ENCODE data around the gene SORCS2. TPM values are rescaled to one million over a fixed set of nuclear protein-coding genes. Genes with fewer than 3 reads are reported as not detected.

The SORCS2 gene
- total and polyA plus RNA-seq, 2 of the 8 experiments (the other 6 are each of a cell fraction or from before 2014, with no cell fraction given) = 0.36 to 1.8 TPM

DNA sequence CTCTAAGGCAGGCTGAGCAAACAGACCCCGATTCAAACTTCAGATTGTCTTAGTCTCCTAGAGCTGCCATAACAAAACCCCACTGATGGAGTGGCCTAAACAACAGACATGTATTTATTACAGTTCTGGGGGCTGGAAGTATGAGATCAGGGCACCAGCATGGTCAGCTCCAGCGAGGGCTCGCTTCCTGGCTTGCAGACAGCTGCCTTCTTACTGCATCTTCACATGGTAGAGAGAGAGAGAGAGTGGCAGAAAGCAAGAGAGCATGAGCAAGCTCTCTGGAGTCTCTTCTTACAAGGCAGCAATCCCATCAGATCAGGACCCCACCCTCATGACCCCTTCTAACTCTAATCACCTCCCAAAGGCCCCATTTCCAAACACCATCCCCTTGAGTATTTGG lies 22.3 kb upstream of the SORCS2 start (continued):
- TF ChIP-seq, protein P1, sequence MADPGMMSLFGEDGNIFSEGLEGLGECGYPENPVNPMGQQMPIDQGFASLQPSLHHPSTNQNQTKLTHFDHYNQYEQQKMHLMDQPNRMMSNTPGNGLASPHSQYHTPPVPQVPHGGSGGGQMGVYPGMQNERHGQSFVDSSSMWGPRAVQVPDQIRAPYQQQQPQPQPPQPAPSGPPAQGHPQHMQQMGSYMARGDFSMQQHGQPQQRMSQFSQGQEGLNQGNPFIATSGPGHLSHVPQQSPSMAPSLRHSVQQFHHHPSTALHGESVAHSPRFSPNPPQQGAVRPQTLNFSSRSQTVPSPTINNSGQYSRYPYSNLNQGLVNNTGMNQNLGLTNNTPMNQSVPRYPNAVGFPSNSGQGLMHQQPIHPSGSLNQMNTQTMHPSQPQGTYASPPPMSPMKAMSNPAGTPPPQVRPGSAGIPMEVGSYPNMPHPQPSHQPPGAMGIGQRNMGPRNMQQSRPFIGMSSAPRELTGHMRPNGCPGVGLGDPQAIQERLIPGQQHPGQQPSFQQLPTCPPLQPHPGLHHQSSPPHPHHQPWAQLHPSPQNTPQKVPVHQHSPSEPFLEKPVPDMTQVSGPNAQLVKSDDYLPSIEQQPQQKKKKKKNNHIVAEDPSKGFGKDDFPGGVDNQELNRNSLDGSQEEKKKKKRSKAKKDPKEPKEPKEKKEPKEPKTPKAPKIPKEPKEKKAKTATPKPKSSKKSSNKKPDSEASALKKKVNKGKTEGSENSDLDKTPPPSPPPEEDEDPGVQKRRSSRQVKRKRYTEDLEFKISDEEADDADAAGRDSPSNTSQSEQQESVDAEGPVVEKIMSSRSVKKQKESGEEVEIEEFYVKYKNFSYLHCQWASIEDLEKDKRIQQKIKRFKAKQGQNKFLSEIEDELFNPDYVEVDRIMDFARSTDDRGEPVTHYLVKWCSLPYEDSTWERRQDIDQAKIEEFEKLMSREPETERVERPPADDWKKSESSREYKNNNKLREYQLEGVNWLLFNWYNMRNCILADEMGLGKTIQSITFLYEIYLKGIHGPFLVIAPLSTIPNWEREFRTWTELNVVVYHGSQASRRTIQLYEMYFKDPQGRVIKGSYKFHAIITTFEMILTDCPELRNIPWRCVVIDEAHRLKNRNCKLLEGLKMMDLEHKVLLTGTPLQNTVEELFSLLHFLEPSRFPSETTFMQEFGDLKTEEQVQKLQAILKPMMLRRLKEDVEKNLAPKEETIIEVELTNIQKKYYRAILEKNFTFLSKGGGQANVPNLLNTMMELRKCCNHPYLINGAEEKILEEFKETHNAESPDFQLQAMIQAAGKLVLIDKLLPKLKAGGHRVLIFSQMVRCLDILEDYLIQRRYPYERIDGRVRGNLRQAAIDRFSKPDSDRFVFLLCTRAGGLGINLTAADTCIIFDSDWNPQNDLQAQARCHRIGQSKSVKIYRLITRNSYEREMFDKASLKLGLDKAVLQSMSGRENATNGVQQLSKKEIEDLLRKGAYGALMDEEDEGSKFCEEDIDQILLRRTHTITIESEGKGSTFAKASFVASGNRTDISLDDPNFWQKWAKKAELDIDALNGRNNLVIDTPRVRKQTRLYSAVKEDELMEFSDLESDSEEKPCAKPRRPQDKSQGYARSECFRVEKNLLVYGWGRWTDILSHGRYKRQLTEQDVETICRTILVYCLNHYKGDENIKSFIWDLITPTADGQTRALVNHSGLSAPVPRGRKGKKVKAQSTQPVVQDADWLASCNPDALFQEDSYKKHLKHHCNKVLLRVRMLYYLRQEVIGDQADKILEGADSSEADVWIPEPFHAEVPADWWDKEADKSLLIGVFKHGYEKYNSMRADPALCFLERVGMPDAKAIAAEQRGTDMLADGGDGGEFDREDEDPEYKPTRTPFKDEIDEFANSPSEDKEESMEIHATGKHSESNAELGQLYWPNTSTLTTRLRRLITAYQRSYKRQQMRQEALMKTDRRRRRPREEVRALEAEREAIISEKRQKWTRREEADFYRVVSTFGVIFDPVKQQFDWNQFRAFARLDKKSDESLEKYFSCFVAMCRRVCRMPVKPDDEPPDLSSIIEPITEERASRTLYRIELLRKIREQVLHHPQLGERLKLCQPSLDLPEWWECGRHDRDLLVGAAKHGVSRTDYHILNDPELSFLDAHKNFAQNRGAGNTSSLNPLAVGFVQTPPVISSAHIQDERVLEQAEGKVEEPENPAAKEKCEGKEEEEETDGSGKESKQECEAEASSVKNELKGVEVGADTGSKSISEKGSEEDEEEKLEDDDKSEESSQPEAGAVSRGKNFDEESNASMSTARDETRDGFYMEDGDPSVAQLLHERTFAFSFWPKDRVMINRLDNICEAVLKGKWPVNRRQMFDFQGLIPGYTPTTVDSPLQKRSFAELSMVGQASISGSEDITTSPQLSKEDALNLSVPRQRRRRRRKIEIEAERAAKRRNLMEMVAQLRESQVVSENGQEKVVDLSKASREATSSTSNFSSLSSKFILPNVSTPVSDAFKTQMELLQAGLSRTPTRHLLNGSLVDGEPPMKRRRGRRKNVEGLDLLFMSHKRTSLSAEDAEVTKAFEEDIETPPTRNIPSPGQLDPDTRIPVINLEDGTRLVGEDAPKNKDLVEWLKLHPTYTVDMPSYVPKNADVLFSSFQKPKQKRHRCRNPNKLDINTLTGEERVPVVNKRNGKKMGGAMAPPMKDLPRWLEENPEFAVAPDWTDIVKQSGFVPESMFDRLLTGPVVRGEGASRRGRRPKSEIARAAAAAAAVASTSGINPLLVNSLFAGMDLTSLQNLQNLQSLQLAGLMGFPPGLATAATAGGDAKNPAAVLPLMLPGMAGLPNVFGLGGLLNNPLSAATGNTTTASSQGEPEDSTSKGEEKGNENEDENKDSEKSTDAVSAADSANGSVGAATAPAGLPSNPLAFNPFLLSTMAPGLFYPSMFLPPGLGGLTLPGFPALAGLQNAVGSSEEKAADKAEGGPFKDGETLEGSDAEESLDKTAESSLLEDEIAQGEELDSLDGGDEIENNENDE (IDR thresholded peaks at IDR 0.05; ENCODE audit: insufficient replicate concordance, low read length) = no peak
- TF ChIP-seq, protein P2, sequence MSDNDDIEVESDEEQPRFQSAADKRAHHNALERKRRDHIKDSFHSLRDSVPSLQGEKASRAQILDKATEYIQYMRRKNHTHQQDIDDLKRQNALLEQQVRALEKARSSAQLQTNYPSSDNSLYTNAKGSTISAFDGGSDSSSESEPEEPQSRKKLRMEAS (IDR thresholded peaks at IDR 0.05) = no peak
- TF ChIP-seq CBX8 (IDR thresholded peaks at IDR 0.05; ENCODE audit: borderline replicate concordance, low read depth, low read length) (no peak), JUN (IDR thresholded peaks at IDR 0.05; ENCODE audit: low read depth, low read length) (no peak), BRCA1 (IDR thresholded peaks at IDR 0.05; ENCODE audit: low read depth, low read length) (no peak)
